CD4-positive, alpha-beta T cell (primary cell): ENCODE measurements around the gene TIAM1. TPM values are rescaled to one million over a fixed set of nuclear protein-coding genes. Genes with fewer than 3 reads are reported as not detected.

Source experiments
- ATAC-seq: fragments of 200-7000 bp; cut with Tn5 transposase; one replicate; pipeline ENCODE4 v1.10.0; 2022; ENCODE audit warnings: mild to moderate bottlenecking; ENCODE audit not compliant: poor library complexity
- CTCF ChIA-PET: fragments of 350-600 bp; sonication (Branson Sonifier 250); formaldehyde crosslinking; loops from one replicate; lab custom pipeline; 2021; ENCODE audit warnings: antibody characterized with exemption, inconsistent platforms; lab: Charles Lee
- POLR2A ChIA-PET: fragments of 350-600 bp; sonication (Branson Sonifier 250); formaldehyde crosslinking; loops from one replicate; lab custom pipeline; 2021; ENCODE audit warnings: antibody characterized with exemption, inconsistent platforms; lab: Charles Lee
- DNase-seq, 14 experiments: peaks; one replicate each; pipeline ENCODE4 v3.0.0-alpha.2; 2013 to 2020; ENCODE audit warnings: mixed read lengths in 2 of 14
- H3K27ac ChIP-seq, 2 donors: one replicate each; pipeline versions ENCODE4 v1.5.1 to v1.7.0; 2013; ENCODE audit warnings: low read length in 2 of 2, low read depth in 1 of 2, mild to moderate bottlenecking in 1 of 2
- H3K27me3 ChIP-seq, 2 experiments: 1 replicate in 1 of 2; 2 replicates in 1 of 2; pipeline versions ENCODE4 v1.6.1 to v1.7.0; 2013; ENCODE audit warnings: low read length in 2 of 2, control low read depth in 1 of 2, mild to moderate bottlenecking in 1 of 2, moderate library complexity in 1 of 2; ENCODE audit not compliant: insufficient read depth in 2 of 2, control insufficient read depth in 1 of 2
- H3K36me3 ChIP-seq: one replicate; pipeline ENCODE4 v1.6.1; 2013; ENCODE audit warnings: low read length, control low read depth; ENCODE audit not compliant: insufficient read depth
- H3K4me1 ChIP-seq: one replicate; pipeline ENCODE4 v1.6.1; 2013; ENCODE audit warnings: low read length, control low read depth; ENCODE audit not compliant: insufficient read depth
- H3K4me3 ChIP-seq: one replicate; pipeline ENCODE4 v1.5.1; 2013; ENCODE audit warnings: mild to moderate bottlenecking, low read length, moderate library complexity
- H3K9me3 ChIP-seq, 2 experiments: 1 replicate in 1 of 2; 2 replicates in 1 of 2; pipeline versions ENCODE4 v1.6.1 to v1.7.0; 2013; ENCODE audit warnings: low read length in 2 of 2, mild to moderate bottlenecking in 2 of 2, control low read depth in 1 of 2, moderate library complexity in 1 of 2; ENCODE audit not compliant: control insufficient read depth in 1 of 2, insufficient read depth in 1 of 2
- H3K27ac Mint-ChIP-seq: one replicate; pipeline ENCODE4 v1.8.0; 2020; ENCODE audit warnings: mixed read lengths
- H3K27me3 Mint-ChIP-seq: one replicate; pipeline ENCODE4 v1.8.0; 2021; ENCODE audit warnings: mixed read lengths
- H3K36me3 Mint-ChIP-seq: one replicate; pipeline ENCODE4 v1.8.0; 2021; ENCODE audit warnings: low read depth, mixed read lengths
- H3K4me1 Mint-ChIP-seq: one replicate; pipeline ENCODE4 v1.8.0; 2021; ENCODE audit warnings: low read depth, mixed read lengths
- H3K4me3 Mint-ChIP-seq: one replicate; pipeline ENCODE4 v1.8.0; 2020; ENCODE audit warnings: mild to moderate bottlenecking, mixed read lengths
- H3K9me3 Mint-ChIP-seq: one replicate; pipeline ENCODE4 v1.8.0; 2020; ENCODE audit warnings: mixed read lengths
- intact Hi-C, 2 experiments: fragments of 100-400 bp; cut with DNase I in 1 of 2; cut with micrococcal nuclease in 1 of 2; formaldehyde crosslinking; loops; one replicate each; pipeline versions ENCODE4 v1.15.1 to v1.9.0; 2023 to 2025; cut with DNase I, micrococcal nuclease
- total RNA-seq, 174 experiments: library from RNA in 2 of 174; stranded (reverse) in 2 of 174; gene quantifications; one replicate each; pipeline ENCODE4 v1.2.3 and lab custom pipeline; 2021 to 2026
- TF ChIP-seq, protein P1 (sequence below): fragments of 200-600 bp; IDR thresholded peaks from one replicate; pipeline ENCODE4 v1.8.0; 2022; ENCODE audit warnings: antibody characterized with exemption, mild to moderate bottlenecking

The TIAM1 gene
- total RNA-seq, 2 experiments from 2014 or later = 39.6 to 39.8 TPM

- no peaks in the 10 kb centered on the region for H3K9me3 Mint-ChIP-seq
- H3K36me3 ChIP-seq = no peaks in the 10 kb centered on the region
- H3K4me3 Mint-ChIP-seq = no peak overlapping the region
- H3K27me3 ChIP-seq = no peaks in the 10 kb centered on the region
- no peak overlapping the region for H3K27ac Mint-ChIP-seq
- ATAC-seq = no peak
- H3K4me1 ChIP-seq = no peaks in the 10 kb centered on the region
- TF ChIP-seq, protein P1, sequence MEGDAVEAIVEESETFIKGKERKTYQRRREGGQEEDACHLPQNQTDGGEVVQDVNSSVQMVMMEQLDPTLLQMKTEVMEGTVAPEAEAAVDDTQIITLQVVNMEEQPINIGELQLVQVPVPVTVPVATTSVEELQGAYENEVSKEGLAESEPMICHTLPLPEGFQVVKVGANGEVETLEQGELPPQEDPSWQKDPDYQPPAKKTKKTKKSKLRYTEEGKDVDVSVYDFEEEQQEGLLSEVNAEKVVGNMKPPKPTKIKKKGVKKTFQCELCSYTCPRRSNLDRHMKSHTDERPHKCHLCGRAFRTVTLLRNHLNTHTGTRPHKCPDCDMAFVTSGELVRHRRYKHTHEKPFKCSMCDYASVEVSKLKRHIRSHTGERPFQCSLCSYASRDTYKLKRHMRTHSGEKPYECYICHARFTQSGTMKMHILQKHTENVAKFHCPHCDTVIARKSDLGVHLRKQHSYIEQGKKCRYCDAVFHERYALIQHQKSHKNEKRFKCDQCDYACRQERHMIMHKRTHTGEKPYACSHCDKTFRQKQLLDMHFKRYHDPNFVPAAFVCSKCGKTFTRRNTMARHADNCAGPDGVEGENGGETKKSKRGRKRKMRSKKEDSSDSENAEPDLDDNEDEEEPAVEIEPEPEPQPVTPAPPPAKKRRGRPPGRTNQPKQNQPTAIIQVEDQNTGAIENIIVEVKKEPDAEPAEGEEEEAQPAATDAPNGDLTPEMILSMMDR = no peak
- intact Hi-C loops = no loop called here
- POLR2A ChIA-PET = no interaction called here
- no peak overlapping the region for H3K27ac ChIP-seq
- no peaks in the 10 kb centered on the region for H3K36me3 Mint-ChIP-seq
- H3K4me3 ChIP-seq = no peak overlapping the region
- no peaks in the 10 kb centered on the region for H3K4me1 Mint-ChIP-seq
- CTCF ChIA-PET = interaction anchor here (1.2 kb wide), 1 partner anchor 10 kb away, joined by 3 read pairs; no protein-coding TSS in a partner anchor
- DNase-seq = no peak
- no peaks in the 10 kb centered on the region for H3K9me3 ChIP-seq
- no peaks in the 10 kb centered on the region for H3K27me3 Mint-ChIP-seq
Observed at GRCh38 chr21:31293986-31294385, 50.1 kb downstream of the TIAM1 start.

GRCh38 chr21:31290765-31291164, 53.3 kb downstream of the TIAM1 start:
- Histone ChIP-seq H3K4me1 (no peaks in the 10 kb centered on the region), H3K27me3 (no peaks in the 10 kb centered on the region), H3K4me3 (no peak overlapping the region), H3K27ac (no peak overlapping the region), H3K36me3 (no peaks in the 10 kb centered on the region), H3K9me3 (peaks cover 0 to 9% of the 10 kb centered on the region in 2 experiments)
- intact Hi-C loops = no loop called here
- Mint-ChIP-seq H3K36me3 (no peaks in the 10 kb centered on the region), H3K4me1 (no peaks in the 10 kb centered on the region), H3K9me3 (no peaks in the 10 kb centered on the region), H3K27me3 (no peaks in the 10 kb centered on the region), H3K4me3 (no peak overlapping the region), H3K27ac (no peak overlapping the region)
- TF ChIP-seq, protein P1 = no peak
- CTCF ChIA-PET = interaction anchor here (0.6 kb wide), 1 partner anchor 52 kb away, joined by 5 read pairs; no protein-coding TSS in a partner anchor
- POLR2A ChIA-PET = no interaction called here
- ATAC-seq = no peak
- no peak for DNase-seq

GRCh38 chr21:31289702-31290101, 54.4 kb downstream of the TIAM1 start:
- ChIA-PET POLR2A (no interaction called here), CTCF (no interaction called here)
- H3K4me3 Mint-ChIP-seq = no peak overlapping the region
- no peaks in the 10 kb centered on the region for H3K27me3 Mint-ChIP-seq
- Histone ChIP-seq H3K4me1 (peaks cover 5% of the 10 kb centered on the region), H3K27me3 (no peaks in the 10 kb centered on the region), H3K9me3 (peaks cover 0 to 9% of the 10 kb centered on the region in 2 experiments), H3K36me3 (no peaks in the 10 kb centered on the region), H3K4me3 (no peak overlapping the region), H3K27ac (no peak overlapping the region)
- ATAC-seq = no peak
- DNase-seq = no peak
- no peak overlapping the region for H3K27ac Mint-ChIP-seq
- H3K36me3 Mint-ChIP-seq = no peaks in the 10 kb centered on the region
- no peaks in the 10 kb centered on the region for H3K4me1 Mint-ChIP-seq
- intact Hi-C loops = no loop called here
- no peaks in the 10 kb centered on the region for H3K9me3 Mint-ChIP-seq
- TF ChIP-seq, protein P1 = no peak
